Naive thymus-derived CD4-positive, alpha-beta T cell (primary cell): Measurements from ENCODE around the gene DNAJB14. TPM values are rescaled to one million over a fixed set of nuclear protein-coding genes. Genes with fewer than 3 reads are reported as not detected.
A peak's percentile ranks its signal among the peaks of the same experiment; 100 is the strongest.

Source experiments
- ATAC-seq: fragments of 150-1000 bp; cut with Tn5 transposase; 2 replicates; pipeline ENCODE4 v1.10.0; 2021; ENCODE audit warnings: mild to moderate bottlenecking, moderate library complexity
- CTCF ChIA-PET: fragments of 350-600 bp; sonication (Branson Sonifier 250); formaldehyde crosslinking; loops from one replicate; lab custom pipeline; 2021; ENCODE audit warnings: antibody characterized with exemption; lab: Charles Lee
- POLR2A ChIA-PET: fragments of 350-600 bp; sonication (Branson Sonifier 250); formaldehyde crosslinking; loops from one replicate; lab custom pipeline; 2021; ENCODE audit warnings: antibody characterized with exemption, inconsistent platforms; lab: Charles Lee
- DNase-seq, 9 donors: peaks; one replicate each; pipeline versions ENCODE4 v3.0.0 to v3.0.0-alpha.2; 2020 to 2022; ENCODE audit warnings: mixed read lengths in 1 of 9
- H3K27ac ChIP-seq: one replicate; pipeline ENCODE4 v1.7.0; 2013; ENCODE audit warnings: mild to moderate bottlenecking, low read depth, low read length, moderate library complexity
- H3K27me3 ChIP-seq, 2 donors: one replicate each; pipeline ENCODE4 v1.7.0; 2013; ENCODE audit warnings: low read length in 2 of 2, mild to moderate bottlenecking in 2 of 2, moderate library complexity in 2 of 2; ENCODE audit not compliant: control insufficient read depth in 2 of 2, insufficient read depth in 2 of 2
- H3K36me3 ChIP-seq, 3 experiments: 1 replicate in 2 of 3; 2 replicates in 1 of 3; pipeline ENCODE4 v1.7.0; 2013; ENCODE audit warnings: low read length in 3 of 3, mild to moderate bottlenecking in 3 of 3, moderate library complexity in 1 of 3; ENCODE audit not compliant: insufficient read depth in 3 of 3, control insufficient read depth in 2 of 3
- H3K4me1 ChIP-seq, 2 donors: one replicate each; pipeline ENCODE4 v1.7.0; 2013; ENCODE audit warnings: low read length in 2 of 2, mild to moderate bottlenecking in 2 of 2, moderate library complexity in 1 of 2; ENCODE audit not compliant: control insufficient read depth in 2 of 2, insufficient read depth in 2 of 2
- H3K4me3 ChIP-seq: 2 replicates; pipeline ENCODE4 v1.7.0; 2013; ENCODE audit warnings: mild to moderate bottlenecking, low read length
- H3K9me3 ChIP-seq, 3 experiments: 1 replicate in 2 of 3; 2 replicates in 1 of 3; pipeline ENCODE4 v1.7.0; 2013; ENCODE audit warnings: low read length in 3 of 3; ENCODE audit not compliant: control insufficient read depth in 2 of 3
- H3K27ac Mint-ChIP-seq, 9 donors: one replicate each; pipeline ENCODE4 v1.8.0; 2020 to 2022; ENCODE audit warnings: mixed read lengths in 9 of 9, mild to moderate bottlenecking in 8 of 9, moderate library complexity in 5 of 9, inconsistent platforms in 2 of 9
- H3K27me3 Mint-ChIP-seq, 5 donors: one replicate each; pipeline ENCODE4 v1.8.0; 2021 to 2022; ENCODE audit warnings: mixed read lengths in 5 of 5, mild to moderate bottlenecking in 1 of 5
- H3K36me3 Mint-ChIP-seq, 5 donors: one replicate each; pipeline ENCODE4 v1.8.0; 2020 to 2022; ENCODE audit warnings: mixed read lengths in 5 of 5, mild to moderate bottlenecking in 3 of 5, inconsistent platforms in 1 of 5
- H3K4me1 Mint-ChIP-seq, 7 donors: one replicate each; pipeline ENCODE4 v1.8.0; 2020 to 2022; ENCODE audit warnings: mixed read lengths in 7 of 7, mild to moderate bottlenecking in 3 of 7, inconsistent platforms in 1 of 7
- H3K4me3 Mint-ChIP-seq, 10 donors: one replicate each; pipeline ENCODE4 v1.8.0; 2020 to 2022; ENCODE audit warnings: mild to moderate bottlenecking in 10 of 10, mixed read lengths in 10 of 10, moderate library complexity in 6 of 10, inconsistent platforms in 2 of 10
- H3K9me3 Mint-ChIP-seq, 11 donors: one replicate each; pipeline ENCODE4 v1.8.0; 2020 to 2022; ENCODE audit warnings: mixed read lengths in 11 of 11, mild to moderate bottlenecking in 4 of 11, inconsistent platforms in 1 of 11, moderate library complexity in 1 of 11
- intact Hi-C, 2 donors: fragments of 100-400 bp; cut with micrococcal nuclease; formaldehyde crosslinking; loops; one replicate each; pipeline ENCODE4 v1.15.1; 2023
- polyA plus RNA-seq, 2 donors: library from polyadenylated mRNA; unstranded; fragments of 300-500 nt; fragmentation: Illumina TruSeq; gene quantifications; one replicate each; pipeline ENCODE4 v1.2.3, GENCODE V29; 2021
- total RNA-seq, 6 experiments: library from RNA in 5 of 6; stranded (reverse) in 5 of 6; gene quantifications; 1 replicate in 5 of 6; 2 replicates in 1 of 6; pipeline ENCODE4 v1.2.3 and lab custom pipeline; 2021 to 2026

DNAJB14 gene
- total and polyA plus RNA-seq, 7 experiments from 2014 or later: 49.7 to 80.5 (median 54.2) TPM

DNA sequence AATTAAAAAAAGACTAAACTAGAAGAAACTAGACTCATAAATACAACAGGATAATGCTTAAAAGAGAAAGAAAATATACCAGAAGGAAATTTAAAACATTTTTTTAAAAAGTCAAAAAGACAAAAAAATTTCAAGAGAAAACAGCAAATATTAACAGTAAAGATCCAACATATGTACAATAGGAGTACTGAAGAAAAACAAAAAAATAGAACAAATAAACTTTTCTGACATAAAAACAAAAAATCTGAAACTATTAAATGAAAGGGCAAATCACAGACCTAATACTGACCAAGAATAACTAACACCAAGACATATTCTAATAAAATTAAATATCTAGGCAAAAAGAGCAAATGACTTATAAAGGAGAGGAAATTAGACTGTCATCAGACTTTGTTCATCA is 11.5 kb downstream of the DNAJB14 start:
- intact Hi-C loops: no loop called here
- no peaks in the 10 kb centered on the region for H3K27me3 Mint-ChIP-seq
- H3K36me3 ChIP-seq: peaks cover 0 to 9% (median 0%) of the 10 kb centered on the region in 3 experiments
- no peaks in the 10 kb centered on the region for H3K27me3 ChIP-seq
- H3K27ac Mint-ChIP-seq: peak overlapping the region in 3 of 9 donors; percentile 20 to 75 (median 55)
- H3K36me3 Mint-ChIP-seq: peaks cover 3 to 56% (median 47%) of the 10 kb centered on the region in 5 donors
- no peak overlapping the region for H3K27ac ChIP-seq
- H3K4me3 ChIP-seq: no peak overlapping the region
- POLR2A ChIA-PET: interaction anchor here (1.3 to 1.4 kb wide), 2 partner anchors 12 to 13 kb away, joined by 3 read pairs; partner anchors contain the start of gene DNAJB14
- CTCF ChIA-PET: no interaction called here
- DNase-seq (no peak), ATAC-seq (no peak)
- peaks cover 0 to 11% (median 0%) of the 10 kb centered on the region in 3 experiments for H3K9me3 ChIP-seq
- H3K4me1 Mint-ChIP-seq: peaks cover 22 to 61% (median 53%) of the 10 kb centered on the region in 7 donors
- peak overlapping the region in 2 of 10 donors; percentile 22 to 42 for H3K4me3 Mint-ChIP-seq
- H3K4me1 ChIP-seq: peaks cover 4% of the 10 kb centered on the region in 2 donors
- peaks cover 0 to 26% (median 11%) of the 10 kb centered on the region in 11 donors for H3K9me3 Mint-ChIP-seq

DNA sequence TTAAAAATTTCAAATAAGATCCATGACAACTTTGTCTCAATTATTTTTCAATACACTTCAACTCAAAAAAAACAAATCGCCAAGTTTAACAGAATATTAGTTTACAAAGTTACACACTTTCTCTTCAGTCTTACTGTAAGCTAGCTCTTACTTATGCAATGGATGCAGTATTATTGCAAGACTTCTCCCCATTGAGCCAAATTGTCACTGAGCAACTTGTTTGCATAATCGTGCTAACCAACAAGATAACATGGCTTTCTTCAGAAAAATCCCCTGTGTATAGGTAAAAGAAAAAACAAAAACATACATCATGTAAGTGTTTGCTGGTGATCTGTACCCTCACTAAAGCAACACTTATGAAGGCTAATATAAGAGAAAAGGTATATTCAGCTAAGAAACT is 18.9 kb downstream of the DNAJB14 start:
- DNase-seq (no peak), ATAC-seq (no peak)
- POLR2A ChIA-PET: interaction anchor here (1.4 kb wide), 1 partner anchor 19 kb away, joined by 6 read pairs; the partner anchor contains the start of gene DNAJB14
- Histone ChIP-seq H3K4me1 (peaks cover 4 to 9% of the 10 kb centered on the region in 2 donors), H3K36me3 (peaks cover 0 to 24% (median 0%) of the 10 kb centered on the region in 3 experiments), H3K4me3 (no peak overlapping the region), H3K27ac (no peak overlapping the region), H3K9me3 (no peaks in the 10 kb centered on the region), H3K27me3 (no peaks in the 10 kb centered on the region)
- peaks cover 8 to 33% (median 26%) of the 10 kb centered on the region in 5 donors for H3K36me3 Mint-ChIP-seq
- CTCF ChIA-PET: interaction anchor here (0.9 to 1.7 kb wide), 3 partner anchors 12 to 21 kb away, joined by 3 to 4 read pairs (median 4); partner anchors contain the start of gene DNAJB14
- intact Hi-C loops: no loop called here
- no peak overlapping the region for H3K4me3 Mint-ChIP-seq
- peaks cover 23 to 68% (median 52%) of the 10 kb centered on the region in 7 donors for H3K4me1 Mint-ChIP-seq
- no peaks in the 10 kb centered on the region for H3K27me3 Mint-ChIP-seq
- peak overlapping the region in 1 of 9 donors; percentile 13 for H3K27ac Mint-ChIP-seq
- H3K9me3 Mint-ChIP-seq: no peaks in the 10 kb centered on the region

DNA sequence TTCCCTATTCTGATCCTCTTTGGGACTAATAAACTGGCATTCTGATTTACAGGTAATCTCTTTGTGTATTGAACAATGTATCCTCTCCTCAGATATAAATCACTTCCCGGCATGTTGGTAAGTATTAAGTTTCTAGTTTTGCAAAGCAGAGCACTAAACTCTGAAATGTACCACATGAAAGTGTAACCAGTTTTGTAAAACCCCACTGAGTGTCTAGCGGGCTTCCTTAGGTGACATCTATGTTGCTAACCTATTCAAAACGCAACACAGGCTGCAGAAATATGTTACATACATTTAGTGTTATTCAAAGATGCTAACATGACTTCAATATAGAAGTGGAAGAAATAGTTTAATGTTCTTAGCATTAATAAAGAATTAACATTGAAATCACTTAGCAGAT is 25.2 kb downstream of the DNAJB14 start:
- H3K9me3 ChIP-seq: peaks cover 0 to 4% (median 0%) of the 10 kb centered on the region in 3 experiments
- Mint-ChIP-seq H3K27me3 (no peaks in the 10 kb centered on the region), H3K27ac (peak overlapping the region; percentile 62 to 88 (median 78)), H3K4me3 (peak overlapping the region; percentile 1 to 67 (median 42)), H3K36me3 (peaks cover 12 to 47% (median 36%) of the 10 kb centered on the region in 5 donors), H3K4me1 (peaks cover 13 to 51% (median 22%) of the 10 kb centered on the region in 7 donors), H3K9me3 (peaks cover 0 to 13% (median 7%) of the 10 kb centered on the region in 11 donors)
- no peak overlapping the region for H3K4me3 ChIP-seq
- CTCF ChIA-PET: interaction anchor here (0.7 to 1.1 kb wide), 2 partner anchors 28 to 358 kb away, joined by 3 read pairs; no protein-coding TSS in a partner anchor
- no peak overlapping the region for H3K27ac ChIP-seq
- DNase-seq (peak in 7 of 9 donors; percentile 8 to 59 (median 34)), ATAC-seq (peak; percentile 89)
- POLR2A ChIA-PET: interaction anchor here (1.2 to 2.0 kb wide), 4 partner anchors 14 to 74 kb away, joined by 3 to 10 read pairs (median 4); partner anchors contain the start of genes DNAJB14 and H2AZ1
- peaks cover 0 to 4% of the 10 kb centered on the region in 2 donors for H3K4me1 ChIP-seq
- H3K36me3 ChIP-seq: peaks cover 0 to 16% (median 0%) of the 10 kb centered on the region in 3 experiments
- intact Hi-C loops: loop anchor here in 1 of 2 donors (2.0 kb wide), 2 partner anchors 14 to 16 kb away; no protein-coding TSS in a partner anchor
- no peaks in the 10 kb centered on the region for H3K27me3 ChIP-seq

DNA sequence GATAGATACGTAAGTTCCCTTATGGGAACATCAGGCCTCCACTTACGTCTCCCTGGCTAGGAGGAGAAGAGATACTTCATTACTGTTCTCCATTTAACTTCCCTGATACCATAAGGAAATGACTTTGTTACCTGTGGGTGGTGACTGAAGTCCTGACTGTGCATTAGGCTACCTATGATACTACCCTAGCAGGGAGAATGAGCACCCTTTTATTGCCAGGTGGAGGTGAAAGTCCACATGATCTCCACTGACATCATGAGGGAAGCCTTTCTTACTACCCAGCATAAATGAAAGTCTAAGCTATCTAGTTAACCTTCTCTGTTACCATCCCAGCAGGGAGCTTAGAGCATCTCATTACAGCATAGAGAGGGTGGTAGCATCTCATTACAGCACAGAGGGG is 27.8 kb downstream of the DNAJB14 start:
- Histone ChIP-seq H3K4me3 (no peak overlapping the region), H3K36me3 (peaks cover 0 to 13% (median 0%) of the 10 kb centered on the region in 3 experiments), H3K27ac (no peak overlapping the region), H3K9me3 (peaks cover 0 to 4% (median 0%) of the 10 kb centered on the region in 3 experiments), H3K4me1 (peaks cover 0 to 4% of the 10 kb centered on the region in 2 donors), H3K27me3 (no peaks in the 10 kb centered on the region)
- no peak for ATAC-seq
- H3K27me3 Mint-ChIP-seq: no peaks in the 10 kb centered on the region
- H3K9me3 Mint-ChIP-seq: peaks cover 0 to 13% (median 7%) of the 10 kb centered on the region in 11 donors
- ChIA-PET CTCF (no interaction called here), POLR2A (no interaction called here)
- H3K36me3 Mint-ChIP-seq: peaks cover 8 to 61% (median 56%) of the 10 kb centered on the region in 5 donors
- H3K4me1 Mint-ChIP-seq: peaks cover 13 to 49% (median 24%) of the 10 kb centered on the region in 7 donors
- intact Hi-C loops: no loop called here
- no peak for DNase-seq
- H3K4me3 Mint-ChIP-seq: no peak overlapping the region
- H3K27ac Mint-ChIP-seq: peak overlapping the region in 1 of 9 donors; percentile 34

DNA sequence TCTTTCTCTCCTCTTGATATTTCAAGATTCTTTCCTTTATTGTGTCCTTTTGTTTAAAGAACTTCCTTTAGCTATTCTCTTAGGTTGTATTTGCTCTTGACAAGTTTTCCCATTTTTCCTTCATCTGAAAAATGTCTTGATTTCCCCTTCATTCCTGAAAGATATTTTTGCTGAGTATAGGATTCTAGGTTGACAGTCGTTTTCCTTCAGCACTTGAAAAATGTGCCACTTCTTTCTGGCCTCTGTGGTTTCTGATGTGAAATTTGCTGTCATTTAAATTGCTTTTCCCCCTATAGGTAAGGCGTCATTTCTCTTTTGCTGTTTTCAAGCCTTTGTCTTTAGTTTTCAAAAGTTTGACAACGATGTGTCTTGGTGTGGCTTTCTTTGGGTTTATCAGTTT is 28.8 kb downstream of the DNAJB14 start:
- Histone ChIP-seq H3K4me3 (no peak overlapping the region), H3K4me1 (peaks cover 0 to 4% of the 10 kb centered on the region in 2 donors), H3K9me3 (peaks cover 0 to 4% (median 0%) of the 10 kb centered on the region in 3 experiments), H3K27me3 (no peaks in the 10 kb centered on the region), H3K36me3 (peaks cover 0 to 13% (median 0%) of the 10 kb centered on the region in 3 experiments), H3K27ac (no peak overlapping the region)
- intact Hi-C loops: no loop called here
- Mint-ChIP-seq H3K27me3 (no peaks in the 10 kb centered on the region), H3K4me3 (no peak overlapping the region), H3K9me3 (peaks cover 0 to 13% (median 7%) of the 10 kb centered on the region in 11 donors), H3K36me3 (peaks cover 8 to 66% (median 61%) of the 10 kb centered on the region in 5 donors), H3K27ac (peak overlapping the region in 5 of 9 donors; percentile 2 to 47 (median 17)), H3K4me1 (peaks cover 15 to 46% (median 25%) of the 10 kb centered on the region in 7 donors)
- ChIA-PET POLR2A (no interaction called here), CTCF (no interaction called here)
- DNase-seq (no peak), ATAC-seq (no peak)

DNA sequence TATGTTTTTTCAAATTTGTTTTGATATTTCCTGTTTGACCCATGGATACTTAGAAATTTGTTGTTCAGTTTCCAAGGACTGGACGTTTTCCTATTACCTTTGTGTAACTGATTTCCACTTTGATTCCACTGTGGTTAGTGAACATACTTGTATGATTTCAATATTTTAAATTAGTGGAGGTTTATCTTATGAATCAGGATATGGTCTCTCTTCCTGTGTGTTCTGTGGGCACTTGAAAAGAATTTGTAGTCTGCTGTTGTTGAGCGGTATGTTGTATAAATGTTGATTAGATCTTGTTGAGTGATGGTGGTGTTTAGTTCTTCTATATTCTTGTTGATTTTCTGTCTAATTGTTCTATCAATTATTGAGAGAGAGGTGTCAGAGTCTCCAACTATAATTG is 31.0 kb downstream of the DNAJB14 start:
- H3K36me3 ChIP-seq: peaks cover 0 to 13% (median 0%) of the 10 kb centered on the region in 3 experiments
- Mint-ChIP-seq H3K27ac (peak overlapping the region in 5 of 9 donors; percentile 6 to 67 (median 12)), H3K27me3 (no peaks in the 10 kb centered on the region), H3K4me1 (peaks cover 11 to 27% (median 17%) of the 10 kb centered on the region in 7 donors), H3K36me3 (peaks cover 8 to 68% (median 57%) of the 10 kb centered on the region in 5 donors), H3K9me3 (peaks cover 0 to 13% (median 7%) of the 10 kb centered on the region in 11 donors), H3K4me3 (no peak overlapping the region)
- ChIA-PET CTCF (no interaction called here), POLR2A (no interaction called here)
- no peaks in the 10 kb centered on the region for H3K27me3 ChIP-seq
- H3K27ac ChIP-seq: no peak overlapping the region
- no peaks in the 10 kb centered on the region for H3K4me1 ChIP-seq
- no peak for DNase-seq
- intact Hi-C loops: no loop called here
- ATAC-seq: no peak
- peaks cover 0 to 4% (median 0%) of the 10 kb centered on the region in 3 experiments for H3K9me3 ChIP-seq
- H3K4me3 ChIP-seq: no peak overlapping the region
